NB4 (cell line): ENCODE measurements around the gene DRC7.

Source experiments
- MYC ChIP-seq: IDR thresholded peaks from 2 replicates; pipeline ENCODE4 v1.6.1; 2011; ENCODE audit warnings: low read depth, low read length
- POLR2A ChIP-seq: IDR thresholded peaks from 2 replicates; pipeline ENCODE4 v1.6.1; 2011; ENCODE audit warnings: mild to moderate bottlenecking; ENCODE audit not compliant: insufficient read length; ENCODE audit errors: extremely low read depth
- TF ChIP-seq, protein P1 (sequence below): IDR thresholded peaks from one replicate; pipeline ENCODE4 v1.5.1; 2012; ENCODE audit warnings: low read depth, low read length
- TF ChIP-seq, protein P2 (sequence below): IDR thresholded peaks from 2 replicates; pipeline ENCODE4 v1.6.1; 2011; ENCODE audit warnings: low read depth, low read length

DNA sequence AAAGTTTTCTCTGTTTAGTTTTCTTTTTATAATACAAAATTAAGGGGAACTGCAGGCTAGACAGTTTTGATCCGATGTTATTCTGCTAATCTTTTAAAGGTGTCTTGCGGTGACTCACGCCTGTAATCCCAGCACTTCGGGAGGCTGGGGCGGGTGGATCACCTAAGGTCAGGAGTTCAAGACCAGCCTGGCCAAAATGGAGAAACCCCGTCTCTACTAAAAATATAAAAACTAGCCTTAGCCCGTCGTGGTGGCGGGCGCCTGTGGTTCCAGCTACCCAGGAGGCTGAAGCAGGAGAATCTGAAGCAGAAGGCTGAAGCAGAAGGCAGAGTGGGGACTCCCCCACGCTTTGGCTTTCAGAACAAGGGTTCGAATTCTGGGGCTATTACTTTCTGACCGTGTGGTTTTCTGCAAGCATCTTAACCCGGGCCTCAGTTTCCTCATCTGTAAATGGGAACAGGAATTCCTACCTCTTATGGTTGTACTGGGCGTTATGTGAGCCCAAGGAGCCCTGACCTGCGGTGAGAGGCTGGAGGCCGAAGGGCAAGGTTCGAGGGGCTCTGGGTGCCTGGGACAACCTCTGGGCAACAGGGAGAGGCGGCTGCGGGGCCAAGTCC, 39.8 kb downstream of the DRC7 start:
- TF ChIP-seq, protein P1, sequence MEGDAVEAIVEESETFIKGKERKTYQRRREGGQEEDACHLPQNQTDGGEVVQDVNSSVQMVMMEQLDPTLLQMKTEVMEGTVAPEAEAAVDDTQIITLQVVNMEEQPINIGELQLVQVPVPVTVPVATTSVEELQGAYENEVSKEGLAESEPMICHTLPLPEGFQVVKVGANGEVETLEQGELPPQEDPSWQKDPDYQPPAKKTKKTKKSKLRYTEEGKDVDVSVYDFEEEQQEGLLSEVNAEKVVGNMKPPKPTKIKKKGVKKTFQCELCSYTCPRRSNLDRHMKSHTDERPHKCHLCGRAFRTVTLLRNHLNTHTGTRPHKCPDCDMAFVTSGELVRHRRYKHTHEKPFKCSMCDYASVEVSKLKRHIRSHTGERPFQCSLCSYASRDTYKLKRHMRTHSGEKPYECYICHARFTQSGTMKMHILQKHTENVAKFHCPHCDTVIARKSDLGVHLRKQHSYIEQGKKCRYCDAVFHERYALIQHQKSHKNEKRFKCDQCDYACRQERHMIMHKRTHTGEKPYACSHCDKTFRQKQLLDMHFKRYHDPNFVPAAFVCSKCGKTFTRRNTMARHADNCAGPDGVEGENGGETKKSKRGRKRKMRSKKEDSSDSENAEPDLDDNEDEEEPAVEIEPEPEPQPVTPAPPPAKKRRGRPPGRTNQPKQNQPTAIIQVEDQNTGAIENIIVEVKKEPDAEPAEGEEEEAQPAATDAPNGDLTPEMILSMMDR: no peak
- TF ChIP-seq, protein P2, sequence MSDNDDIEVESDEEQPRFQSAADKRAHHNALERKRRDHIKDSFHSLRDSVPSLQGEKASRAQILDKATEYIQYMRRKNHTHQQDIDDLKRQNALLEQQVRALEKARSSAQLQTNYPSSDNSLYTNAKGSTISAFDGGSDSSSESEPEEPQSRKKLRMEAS: no peak
- TF ChIP-seq POLR2A: no peak
- TF ChIP-seq MYC: no peak
